ENCODE data around the gene AURKA.

GRCh38 chr20:56322681-56323080, 69.3 kb downstream of the AURKA start:
- TF ChIP-seq CTCF (IDR thresholded peaks at IDR 0.05 in 4 of 5, conservative IDR thresholded peaks at IDR 0.05 in 1 of 5) = no peak
- TF ChIP-seq POLR2A (IDR thresholded peaks at IDR 0.05) = no peak

All from gastrocnemius medialis (tissue), 4 donors.